Spleen (tissue), 11 donors: Measurements from ENCODE around the gene DTNBP1. TPM values are rescaled to one million over a fixed set of nuclear protein-coding genes. Genes with fewer than 3 reads are reported as not detected.

ENCODE experiments used
- DNase-seq: peaks from one replicate; pipeline ENCODE4 v3.0.0-alpha.2; 2020
- H3K27ac ChIP-seq, 8 donors: fragments of 200-600 bp; sonication (generic) in 7 of 8; 1 replicate in 4 of 8; 2 replicates in 4 of 8; pipeline versions ENCODE4 v1.5.0 to v1.8.0; 2016 to 2021; ENCODE audit warnings: inconsistent platforms in 4 of 8, mild to moderate bottlenecking in 4 of 8, moderate library complexity in 1 of 8
- H3K27me3 ChIP-seq, 7 donors: fragments of 200-600 bp; sonication (generic) in 6 of 7; replicated peaks in 1 of 7; 1 replicate in 4 of 7; 2 replicates in 3 of 7; pipeline versions ENCODE4 v1.5.0 to v1.8.0; 2016 to 2021; ENCODE audit warnings: inconsistent platforms in 3 of 7, mild to moderate bottlenecking in 1 of 7
- H3K36me3 ChIP-seq, 6 donors: fragments of 200-600 bp; sonication (generic) in 5 of 6; 1 replicate in 4 of 6; 2 replicates in 2 of 6; pipeline versions ENCODE4 v1.5.0 to v1.8.0; 2016 to 2021; ENCODE audit warnings: inconsistent platforms in 2 of 6
- H3K4me1 ChIP-seq, 6 donors: fragments of 200-600 bp; sonication (generic) in 5 of 6; 1 replicate in 3 of 6; 2 replicates in 3 of 6; pipeline versions ENCODE4 v1.5.0 to v1.8.0; 2016 to 2021; ENCODE audit warnings: inconsistent platforms in 3 of 6
- H3K4me3 ChIP-seq, 8 donors: fragments of 200-600 bp; sonication (generic) in 7 of 8; 1 replicate in 4 of 8; 2 replicates in 4 of 8; pipeline versions ENCODE4 v1.5.0 to v1.8.0; 2016 to 2021; ENCODE audit warnings: inconsistent platforms in 4 of 8, mild to moderate bottlenecking in 4 of 8, moderate library complexity in 2 of 8
- H3K9me3 ChIP-seq, 8 donors: fragments of 200-600 bp; sonication (generic) in 7 of 8; 1 replicate in 4 of 8; 2 replicates in 4 of 8; pipeline versions ENCODE4 v1.5.0 to v1.8.0; 2016 to 2021; ENCODE audit warnings: inconsistent platforms in 4 of 8
- POLR2A ChIP-seq, 3 donors: fragments of 450-650 bp; IDR thresholded peaks; one replicate each; pipeline ENCODE4 v1.5.1; 2017; ENCODE audit warnings: antibody characterized with exemption in 3 of 3, mild to moderate bottlenecking in 1 of 3
- POLR2AphosphoS5 ChIP-seq, 3 donors: sonication (generic); formaldehyde crosslinking; IDR thresholded peaks; one replicate each; pipeline ENCODE4 v1.5.1; 2017; ENCODE audit warnings: antibody characterized with exemption in 3 of 3
- WGBS, 5 donors: extraction: QIAGEN DNeasy Blood & Tissue Kit in 3 of 5; methylation state at CpG; one replicate each; pipeline versions ENCODE4 v1.1.5 to v1.1.7; 2013 to 2018; 5-methylcytosine and 5-hydroxymethylcytosine counted together
- intact Hi-C: fragments of 100-400 bp; cut with DNase I; formaldehyde crosslinking; loops from one replicate; pipeline ENCODE4 v1.15.0; 2023; ENCODE audit warnings: low total_unique reads
- polyA plus RNA-seq, 3 donors: library from polyadenylated mRNA; stranded (reverse); fragments of 200-250 nt; gene quantifications; one replicate each; pipeline ENCODE4 v1.2.1, GENCODE V29; 2013
- total RNA-seq, 7 donors: library from RNA; depleted of rRNA in 3 of 7; stranded (reverse); fragments of >200 nt in 3 of 7; fragmentation: NEBNext Ultra II Directional in 4 of 7; extraction: Animal tissue kit (Norgen Biotek cat#: 25700) in 4 of 7; gene quantifications; one replicate each; pipeline versions ENCODE4 v1.1.0 to v1.2.1, GENCODE V29; 2016 to 2021
- TF ChIP-seq, protein P1 (sequence below), 11 experiments: fragments of 200-600 bp in 7 of 11; fragments of 450-650 bp in 4 of 11; sonication (generic) in 4 of 11; IDR thresholded peaks in 8 of 11; conservative IDR thresholded peaks in 3 of 11; 1 replicate in 7 of 11; 2 replicates in 4 of 11; pipeline versions ENCODE4 v1.4.0 to v1.8.0; 2016 to 2021; ENCODE audit warnings: antibody characterized with exemption in 11 of 11, inconsistent platforms in 4 of 11, mild to moderate bottlenecking in 1 of 11
- donor health status: healthy with polysubstance abuse.
- donor health status: DM: no; HTN: no; CAD: no; lungs with moderate emphysema.
- donor health status: DM: no; HTN: no; CAD: no.
- donor health status: Bipolar disorder and iron deficiency.
- donor health status: healthy.
- donor health status: DM: no; HTN: no; CAD: no.
- donor health status: DM: yes; HTN: yes; CAD: no.

Gene DTNBP1
- total and polyA plus RNA-seq, 10 donors, result 14.2 to 42.2 (median 32.3) TPM

DNA sequence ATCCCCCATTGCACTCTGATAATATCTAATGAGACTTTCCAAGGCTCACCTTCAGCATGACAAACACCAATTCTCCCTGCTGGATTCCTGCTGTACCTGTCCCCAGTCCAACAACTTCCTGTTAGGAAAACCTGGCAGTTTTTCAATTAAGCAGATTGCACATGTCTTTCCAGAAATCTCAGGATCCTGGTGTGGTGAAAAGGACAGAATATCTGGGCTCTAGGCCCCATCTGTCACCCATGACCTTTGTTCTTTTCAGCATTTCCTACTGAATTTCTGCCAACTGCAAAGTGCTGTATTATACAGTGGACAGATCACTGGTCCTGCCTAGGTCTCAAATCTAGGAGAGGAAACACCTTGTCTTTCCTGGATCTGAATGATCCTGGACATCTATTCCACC is 27.7 kb upstream of the DTNBP1 start:
- TF ChIP-seq POLR2A (IDR thresholded peaks at IDR 0.05), result no peak
- TF ChIP-seq, protein P1, sequence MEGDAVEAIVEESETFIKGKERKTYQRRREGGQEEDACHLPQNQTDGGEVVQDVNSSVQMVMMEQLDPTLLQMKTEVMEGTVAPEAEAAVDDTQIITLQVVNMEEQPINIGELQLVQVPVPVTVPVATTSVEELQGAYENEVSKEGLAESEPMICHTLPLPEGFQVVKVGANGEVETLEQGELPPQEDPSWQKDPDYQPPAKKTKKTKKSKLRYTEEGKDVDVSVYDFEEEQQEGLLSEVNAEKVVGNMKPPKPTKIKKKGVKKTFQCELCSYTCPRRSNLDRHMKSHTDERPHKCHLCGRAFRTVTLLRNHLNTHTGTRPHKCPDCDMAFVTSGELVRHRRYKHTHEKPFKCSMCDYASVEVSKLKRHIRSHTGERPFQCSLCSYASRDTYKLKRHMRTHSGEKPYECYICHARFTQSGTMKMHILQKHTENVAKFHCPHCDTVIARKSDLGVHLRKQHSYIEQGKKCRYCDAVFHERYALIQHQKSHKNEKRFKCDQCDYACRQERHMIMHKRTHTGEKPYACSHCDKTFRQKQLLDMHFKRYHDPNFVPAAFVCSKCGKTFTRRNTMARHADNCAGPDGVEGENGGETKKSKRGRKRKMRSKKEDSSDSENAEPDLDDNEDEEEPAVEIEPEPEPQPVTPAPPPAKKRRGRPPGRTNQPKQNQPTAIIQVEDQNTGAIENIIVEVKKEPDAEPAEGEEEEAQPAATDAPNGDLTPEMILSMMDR (IDR thresholded peaks at IDR 0.05 in 8 of 11, conservative IDR thresholded peaks at IDR 0.05 in 3 of 11), result no peak
- TF ChIP-seq POLR2AphosphoS5 (IDR thresholded peaks at IDR 0.05), result no peak
- peak overlapping the region in 4 of 8 donors; percentile 24 to 41 (median 34) for H3K27ac ChIP-seq
- H3K9me3 ChIP-seq, result no peaks in the 10 kb centered on the region
- no peak for DNase-seq
- H3K36me3 ChIP-seq, result no peaks in the 10 kb centered on the region
- intact Hi-C loops, result loop anchor here (5.0 kb wide), 2 partner anchors 492 to 512 kb away; no protein-coding TSS in a partner anchor
- peaks cover 0 to 25% (median 0%) of the 10 kb centered on the region in 7 donors for H3K27me3 ChIP-seq
- no peak overlapping the region for H3K4me3 ChIP-seq
- H3K4me1 ChIP-seq, result peaks cover 7 to 26% (median 18%) of the 10 kb centered on the region in 6 donors

DNA sequence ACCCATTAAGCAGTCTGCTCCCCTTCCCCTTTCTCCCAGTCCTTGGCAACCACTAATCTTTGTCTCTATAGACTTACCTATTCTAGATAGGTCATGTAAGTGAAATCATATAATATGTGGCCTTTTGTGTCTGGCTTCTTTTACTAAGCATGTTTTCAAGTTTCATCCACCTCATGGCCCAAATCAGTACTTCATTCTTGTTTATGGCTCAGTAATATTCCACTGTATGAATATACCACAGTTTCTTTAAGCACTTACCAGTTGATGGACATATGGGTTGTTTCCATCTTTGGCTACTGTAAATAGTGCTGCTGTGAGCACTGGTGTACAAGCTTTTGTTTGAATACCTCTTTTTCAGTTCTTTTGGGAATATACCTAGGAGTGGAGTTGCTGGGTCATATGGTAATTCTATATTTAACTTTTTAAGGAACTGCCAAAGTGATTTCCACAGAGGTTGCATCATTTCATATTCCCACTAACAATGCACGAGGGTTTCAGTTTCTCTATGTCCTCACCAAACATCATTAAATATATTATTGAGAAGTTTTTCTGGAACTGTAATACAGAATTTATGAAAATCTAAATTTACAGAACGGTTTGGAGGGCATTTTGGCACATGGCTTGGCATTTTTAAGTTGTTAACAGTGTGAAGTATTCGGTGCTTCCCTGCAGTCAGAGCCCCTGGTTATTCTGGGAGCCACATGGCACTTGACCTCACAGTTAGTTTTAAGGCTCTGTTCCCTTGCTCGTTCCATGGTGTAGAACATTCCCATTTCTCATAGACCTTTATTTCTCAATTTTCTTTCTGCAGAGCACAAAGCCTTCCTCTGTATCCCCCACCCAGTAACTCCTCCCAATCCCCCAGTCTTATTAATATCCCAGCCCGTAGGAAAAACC is 27.0 kb upstream of the DTNBP1 start:
- Histone ChIP-seq H3K9me3 (no peaks in the 10 kb centered on the region), H3K4me1 (peaks cover 7 to 26% (median 18%) of the 10 kb centered on the region in 6 donors), H3K27me3 (peaks cover 0 to 25% (median 0%) of the 10 kb centered on the region in 7 donors), H3K4me3 (no peak overlapping the region), H3K36me3 (no peaks in the 10 kb centered on the region), H3K27ac (peak overlapping the region in 2 of 8 donors; percentile 24 to 37)
- WGBS, 5 donors, result 63 to 71% (median 67%) methylated on average over 5 of the region's 5 CpGs
- TF ChIP-seq POLR2AphosphoS5 (IDR thresholded peaks at IDR 0.05) (no peak), POLR2A (IDR thresholded peaks at IDR 0.05) (no peak)
- TF ChIP-seq, protein P1 (IDR thresholded peaks at IDR 0.05 in 8 of 11, conservative IDR thresholded peaks at IDR 0.05 in 3 of 11), result no peak
- no peak for DNase-seq
- intact Hi-C loops, result loop anchor here (5.0 kb wide), 2 partner anchors 492 to 512 kb away; no protein-coding TSS in a partner anchor

DNA sequence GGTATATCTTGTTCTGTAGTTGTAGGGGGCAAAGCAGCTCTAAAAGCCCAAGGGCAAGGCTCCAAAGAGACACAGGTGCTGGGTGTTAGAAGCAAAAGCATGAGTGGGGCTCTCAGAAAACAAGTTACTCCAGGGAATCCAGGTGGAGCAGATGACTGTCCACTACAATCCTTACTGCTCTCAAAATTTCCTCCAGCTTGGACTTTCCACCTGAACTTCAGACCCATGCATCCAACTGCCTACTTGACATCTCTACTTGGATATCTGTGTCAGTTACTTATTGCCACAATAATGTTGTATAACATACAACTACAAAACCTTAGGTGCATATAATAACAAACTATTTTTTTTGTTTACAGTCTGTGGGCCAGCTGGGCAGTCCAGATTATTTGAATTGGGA is 22.8 kb upstream of the DTNBP1 start:
- intact Hi-C loops, result no loop called here
- H3K27ac ChIP-seq, result no peak overlapping the region

More for the DNA sequence above, 22.8 kb upstream of the DTNBP1 start:
- TF ChIP-seq POLR2A (IDR thresholded peaks at IDR 0.05) (no peak), POLR2AphosphoS5 (IDR thresholded peaks at IDR 0.05) (no peak)
- TF ChIP-seq, protein P1 (IDR thresholded peaks at IDR 0.05 in 8 of 11, conservative IDR thresholded peaks at IDR 0.05 in 3 of 11), result no peak
- H3K27me3 ChIP-seq, result peaks cover 0 to 47% (median 3%) of the 10 kb centered on the region in 7 donors
- H3K36me3 ChIP-seq, result no peaks in the 10 kb centered on the region
- H3K4me3 ChIP-seq, result no peak overlapping the region
- H3K9me3 ChIP-seq, result peaks cover 0 to 13% (median 2%) of the 10 kb centered on the region in 8 donors
- peaks cover under 1 to 8% (median 6%) of the 10 kb centered on the region in 6 donors for H3K4me1 ChIP-seq
- no peak for DNase-seq
